B cell (primary cell): Measurements from ENCODE around the gene JADE2. TPM values are rescaled to one million over a fixed set of nuclear protein-coding genes. Genes with fewer than 3 reads are reported as not detected.
"Not testable (repeated sequence)": the region's sequence is repeated elsewhere in the genome, so short reads cannot be mapped to it uniquely, and the experiment has no call there.

Experiments used
- ATAC-seq: fragments of 200-7000 bp; cut with Tn5 transposase; one replicate; pipeline ENCODE4 v1.10.0; 2021; ENCODE audit warnings: low read depth, mild to moderate bottlenecking, moderate number of reproducible peaks, moderate library complexity
- CTCF ChIA-PET: fragments of 350-600 bp; sonication (Branson Sonifier 250); formaldehyde crosslinking; loops from one replicate; lab custom pipeline; 2021; ENCODE audit warnings: antibody characterized with exemption, inconsistent platforms; lab: Charles Lee
- POLR2A ChIA-PET: fragments of 350-600 bp; sonication (Branson Sonifier 250); formaldehyde crosslinking; loops from one replicate; lab custom pipeline; 2021; ENCODE audit warnings: antibody characterized with exemption; lab: Charles Lee
- DNase-seq: peaks from one replicate; pipeline ENCODE4 v3.0.0; 2013
- H2AFZ ChIP-seq: 2 replicates; pipeline ENCODE4 v1.6.1; 2012; ENCODE audit warnings: mild to moderate bottlenecking, low read depth, low read length; ENCODE audit not compliant: insufficient read depth, poor library complexity, severe bottlenecking
- H3K27ac ChIP-seq, 2 donors: 1 replicate in 1 of 2; 2 replicates in 1 of 2; pipeline ENCODE4 v1.5.1; 2012 to 2013; ENCODE audit warnings: low read length in 2 of 2, mild to moderate bottlenecking in 2 of 2, moderate library complexity in 1 of 2
- H3K27me3 ChIP-seq, 4 experiments: fragments of 200-600 bp in 1 of 4; sonication (generic) in 1 of 4; replicated peaks in 1 of 4; 1 replicate in 2 of 4; 2 replicates in 2 of 4; pipeline versions ENCODE4 v1.6.1 to v1.7.0; 2013 to 2016; ENCODE audit warnings: low read length in 3 of 4, mild to moderate bottlenecking in 2 of 4, mixed read lengths in 1 of 4, moderate library complexity in 1 of 4; ENCODE audit not compliant: insufficient read depth in 4 of 4, control insufficient read depth in 3 of 4; ENCODE audit errors: control extremely low read depth in 1 of 4
- H3K36me3 ChIP-seq, 2 experiments: replicated peaks in 1 of 2; 1 replicate in 1 of 2; 2 replicates in 1 of 2; pipeline versions ENCODE4 v1.6.1 to v1.7.1; 2013; ENCODE audit warnings: low read length in 1 of 2; ENCODE audit not compliant: insufficient read depth in 2 of 2, control insufficient read depth in 1 of 2; ENCODE audit errors: control extremely low read depth in 1 of 2, extremely low read depth in 1 of 2
- H3K4me1 ChIP-seq, 2 donors: fragments of 200-600 bp in 1 of 2; sonication (generic) in 1 of 2; 1 replicate in 1 of 2; 2 replicates in 1 of 2; pipeline versions ENCODE4 v1.5.1 to v1.6.1; 2013 to 2017; ENCODE audit warnings: low read length in 2 of 2; ENCODE audit not compliant: control insufficient read depth in 2 of 2, insufficient read depth in 2 of 2
- H3K4me2 ChIP-seq: replicated peaks from 2 replicates; pipeline ENCODE3; 2012; ENCODE audit warnings: mild to moderate bottlenecking, low read depth, low read length; ENCODE audit not compliant: poor library complexity, severe bottlenecking
- H3K4me3 ChIP-seq, 5 experiments: fragments of 200-600 bp in 1 of 5; sonication (generic) in 1 of 5; 1 replicate in 3 of 5; 2 replicates in 2 of 5; pipeline versions ENCODE4 v1.5.1 to v1.7.0; 2011 to 2016; ENCODE audit warnings: low read length in 4 of 5, mild to moderate bottlenecking in 4 of 5, low read depth in 2 of 5, control low read depth in 1 of 5, moderate library complexity in 1 of 5; ENCODE audit not compliant: insufficient read depth in 1 of 5; ENCODE audit errors: control extremely low read depth in 1 of 5, extremely low read depth in 1 of 5
- H3K79me2 ChIP-seq: fragments of 200-600 bp; sonication (generic); one replicate; pipeline ENCODE4 v1.6.0; 2016; ENCODE audit warnings: low read length; ENCODE audit not compliant: control insufficient read depth, insufficient read depth
- H3K9ac ChIP-seq: fragments of 200-600 bp; sonication (generic); 2 replicates; pipeline ENCODE4 v1.6.1; 2017; ENCODE audit warnings: mild to moderate bottlenecking, low read length, moderate library complexity
- H3K9me3 ChIP-seq, 3 donors: one replicate each; pipeline versions ENCODE4 v1.6.1 to v1.7.1; 2013; ENCODE audit warnings: low read length in 2 of 3; ENCODE audit not compliant: control insufficient read depth in 2 of 3, insufficient read depth in 1 of 3; ENCODE audit errors: control extremely low read depth in 1 of 3
- H4K20me1 ChIP-seq: 2 replicates; pipeline ENCODE4 v1.6.0; 2012; ENCODE audit warnings: mild to moderate bottlenecking, low read length; ENCODE audit not compliant: insufficient read depth, control insufficient read depth, poor library complexity, severe bottlenecking
- H3K27ac Mint-ChIP-seq: one replicate; pipeline ENCODE4 v1.8.0; 2021; ENCODE audit warnings: mixed read lengths
- H3K27me3 Mint-ChIP-seq: one replicate; pipeline ENCODE4 v1.8.0; 2021; ENCODE audit warnings: mixed read lengths
- H3K4me1 Mint-ChIP-seq: one replicate; pipeline ENCODE4 v1.8.0; 2021; ENCODE audit warnings: mixed read lengths
- H3K4me3 Mint-ChIP-seq: one replicate; pipeline ENCODE4 v1.8.0; 2021; ENCODE audit warnings: mixed read lengths
- H3K9me3 Mint-ChIP-seq: one replicate; pipeline ENCODE4 v1.8.0; 2022; ENCODE audit warnings: mixed read lengths; ENCODE audit not compliant: insufficient read depth
- CTCF ChIP-seq: fragments of 200-600 bp; IDR thresholded peaks from one replicate; pipeline ENCODE4 v1.8.0; 2022; ENCODE audit warnings: antibody characterized with exemption, mild to moderate bottlenecking
- EZH2 ChIP-seq: IDR thresholded peaks from 2 replicates; pipeline ENCODE4 v1.6.1; 2012; ENCODE audit warnings: borderline replicate concordance, low read depth, mild to moderate bottlenecking, moderate library complexity, low read length; ENCODE audit not compliant: insufficient read depth, poor library complexity, severe bottlenecking
- WGBS: methylation state at CpG from one replicate; pipeline ENCODE4 v1.1.5; 2013; ENCODE audit warnings: missing lambda C conversion rate; ENCODE audit not compliant: insufficient coverage; 5-methylcytosine and 5-hydroxymethylcytosine counted together
- intact Hi-C: fragments of 100-400 bp; cut with micrococcal nuclease; formaldehyde crosslinking; loops from one replicate; pipeline ENCODE4 v1.10.0; 2022
- polyA plus RNA-seq: library from polyadenylated mRNA; depleted of rRNA; stranded (reverse); fragments of >200 nt; gene quantifications from 2 replicates; pipeline ENCODE4 v1.2.3, GENCODE V29; 2012
- total RNA-seq, 2 donors: library from RNA; stranded (reverse); fragments of 120-200 nt in 1 of 2; gene quantifications; 1 replicate in 1 of 2; 2 replicates in 1 of 2; pipeline versions ENCODE4 v1.2.3 to v1.2.4, GENCODE V29; 2013 to 2022

The JADE2 gene
- total and polyA plus RNA-seq, 2 donors (not counting 1 experiment from before 2014, with no cell fraction given) = 80.5 to 247 TPM

- no peaks in the 10 kb centered on the region for H3K27me3 ChIP-seq
- no peak for ATAC-seq
- H3K79me2 ChIP-seq = no peaks in the 10 kb centered on the region
- WGBS = 0% methylated on average over 2 of the region's 3 CpGs
- H3K9me3 Mint-ChIP-seq = no peaks in the 10 kb centered on the region
- no peak overlapping the region for H3K4me2 ChIP-seq
- H3K4me1 ChIP-seq = no peaks in the 10 kb centered on the region
- ChIA-PET POLR2A (no interaction called here), CTCF (interaction anchor here (5.0 kb wide), 1 partner anchor 9 kb away, joined by 22 read pairs; no protein-coding TSS in a partner anchor)
- no peak overlapping the region for H2AFZ ChIP-seq
- H3K9ac ChIP-seq = no peak overlapping the region
- H3K27me3 Mint-ChIP-seq = no peaks in the 10 kb centered on the region
- no peak overlapping the region for H3K27ac ChIP-seq
- TF ChIP-seq EZH2 (no peak), CTCF (no peak)
- intact Hi-C loops = no loop called here
- no peaks in the 10 kb centered on the region for H4K20me1 ChIP-seq
- no peaks in the 10 kb centered on the region for H3K4me1 Mint-ChIP-seq
- no peak overlapping the region for H3K27ac Mint-ChIP-seq
- DNase-seq = no peak
- H3K36me3 ChIP-seq = no peaks in the 10 kb centered on the region
- H3K4me3 ChIP-seq = no peak overlapping the region
- H3K4me3 Mint-ChIP-seq = no peak overlapping the region
- no peaks in the 10 kb centered on the region for H3K9me3 ChIP-seq
These were observed 70.0 kb downstream of the JADE2 start for GRCh38 chr5:134595458-134595838.

- H3K27me3 Mint-ChIP-seq, H3K27me3 ChIP-seq, H3K27ac Mint-ChIP-seq, H3K4me2 ChIP-seq, H3K4me1 Mint-ChIP-seq, H3K9me3 ChIP-seq, H3K27ac ChIP-seq, H3K36me3 ChIP-seq, H3K9me3 Mint-ChIP-seq, H4K20me1 ChIP-seq, H3K4me1 ChIP-seq, H2AFZ ChIP-seq, DNase-seq, H3K9ac ChIP-seq, POLR2A ChIA-PET, H3K4me3 Mint-ChIP-seq, ATAC-seq, H3K4me3 ChIP-seq, H3K79me2 ChIP-seq: not testable (repeated sequence)
- CTCF ChIA-PET = interaction anchor here (5.0 kb wide), 1 partner anchor 14 kb away, joined by 22 read pairs; no protein-coding TSS in a partner anchor
- intact Hi-C loops = loop anchor here (5.0 kb wide), 1 partner anchor 1663 kb away; no protein-coding TSS in a partner anchor
- WGBS = no CpG with 5 or more reads among the region's 3 CpGs
These were observed 74.3 kb downstream of the JADE2 start for GRCh38 chr5:134599820-134600219.
